Astrocyte of the hippocampus (primary cell): ENCODE data around the gene ENC1.

ENCODE experiments used
- DNase-seq: peaks from one replicate; pipeline ENCODE4 v3.0.0; 2011; ENCODE audit warnings: low read depth, low spot score

Gene ENC1

GRCh38 chr5:74631081-74631953, 9.2 kb downstream of the ENC1 start:
- DNase-seq: peak; percentile 74

- DNase-seq: peak; percentile 91
These were observed 10.0 kb downstream of the ENC1 start for GRCh38 chr5:74630453-74631066.

- DNase-seq: peak; percentile 30
These were observed 11.2 kb downstream of the ENC1 start for GRCh38 chr5:74629326-74629725.

GRCh38 chr5:74628359-74628758, 12.2 kb downstream of the ENC1 start:
- DNase-seq: peak; percentile 42

GRCh38 chr5:74627646-74628279, 12.8 kb downstream of the ENC1 start:
- DNase-seq: peak; percentile 55

GRCh38 chr5:74626386-74627222, 13.9 kb downstream of the ENC1 start:
- peak; percentile 77 for DNase-seq

GRCh38 chr5:74625742-74626241, 14.7 kb downstream of the ENC1 start:
- peak; percentile 96 for DNase-seq

DNA sequence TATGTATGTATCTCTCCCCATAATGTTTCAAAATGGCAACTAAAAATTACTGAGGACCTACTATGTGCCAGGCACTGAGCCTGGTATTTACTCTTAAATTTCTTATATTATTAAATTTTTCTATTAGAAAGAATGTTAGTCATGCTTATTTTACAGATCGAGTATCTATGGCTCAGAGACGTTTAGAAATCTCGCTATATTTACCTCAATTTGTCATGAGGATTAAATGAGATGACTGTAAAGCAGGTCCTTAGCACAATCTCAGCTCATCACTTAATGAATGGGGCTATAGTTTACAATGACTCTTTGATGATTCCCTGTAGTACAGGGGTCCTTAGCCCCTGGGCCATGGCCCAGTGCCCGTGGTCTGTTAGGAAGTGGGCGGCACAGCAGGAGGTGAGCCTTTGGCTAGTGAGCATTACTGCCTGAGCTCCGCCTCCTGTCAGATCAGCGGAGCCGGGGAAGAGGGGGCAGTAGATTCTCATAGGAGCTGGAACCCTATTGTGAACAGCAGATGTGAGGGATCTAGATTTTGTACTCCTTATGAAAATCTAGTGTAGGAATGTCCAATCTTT, 15.5 kb downstream of the ENC1 start:
- DNase-seq: peak; percentile 70

DNA sequence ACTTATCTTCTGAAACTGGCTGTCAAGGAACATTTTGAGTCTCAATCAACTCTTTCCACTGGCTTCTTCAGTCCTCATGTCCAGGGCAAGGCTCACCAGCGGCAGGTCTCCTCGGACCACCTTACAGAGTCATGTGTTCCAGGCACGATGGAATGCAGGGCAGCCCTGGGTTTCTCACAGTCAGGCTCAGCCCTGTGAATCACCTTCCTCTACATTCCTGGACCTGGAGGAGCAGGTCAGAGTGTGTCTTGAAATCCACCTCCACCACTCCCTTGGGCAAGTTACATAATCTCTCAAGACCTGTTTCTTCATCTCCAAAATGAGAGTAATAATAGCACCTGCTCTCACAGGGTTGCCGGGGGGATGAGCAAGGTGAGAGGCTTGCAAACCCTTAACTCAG, 16.0 kb downstream of the ENC1 start:
- DNase-seq: peak; percentile 72

DNA sequence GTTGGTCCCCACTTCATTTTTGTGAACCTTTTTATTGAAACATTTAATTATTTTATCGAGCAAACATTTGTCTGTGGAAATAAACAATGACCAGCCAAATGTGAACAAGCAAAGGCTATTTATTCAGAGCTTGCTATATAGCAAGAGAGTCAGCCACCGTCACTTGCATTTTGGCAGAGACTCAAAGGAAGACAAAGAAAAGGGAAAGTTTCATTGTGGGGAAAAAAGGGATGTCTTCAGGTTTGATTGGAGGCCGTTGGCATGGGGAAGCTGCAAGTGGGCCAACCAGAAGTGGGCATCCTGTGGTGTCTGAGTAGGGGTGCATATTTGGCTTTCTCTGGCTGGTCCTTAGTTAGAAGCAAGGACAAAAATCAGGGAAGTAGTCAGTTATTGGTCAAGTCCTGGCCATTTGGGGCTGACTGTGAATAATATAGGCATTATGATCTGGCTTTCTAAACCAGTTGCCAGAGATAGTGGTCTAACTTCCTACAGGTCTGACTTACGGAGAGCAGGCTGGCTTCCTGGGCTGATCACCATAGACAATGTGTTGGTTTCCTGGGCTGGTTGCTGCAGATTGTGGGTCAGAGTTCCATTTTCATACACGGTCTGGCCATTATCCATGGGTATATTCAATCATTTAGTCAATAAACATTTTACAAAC, 16.6 kb downstream of the ENC1 start:
- peak; percentile 31 for DNase-seq

DNA sequence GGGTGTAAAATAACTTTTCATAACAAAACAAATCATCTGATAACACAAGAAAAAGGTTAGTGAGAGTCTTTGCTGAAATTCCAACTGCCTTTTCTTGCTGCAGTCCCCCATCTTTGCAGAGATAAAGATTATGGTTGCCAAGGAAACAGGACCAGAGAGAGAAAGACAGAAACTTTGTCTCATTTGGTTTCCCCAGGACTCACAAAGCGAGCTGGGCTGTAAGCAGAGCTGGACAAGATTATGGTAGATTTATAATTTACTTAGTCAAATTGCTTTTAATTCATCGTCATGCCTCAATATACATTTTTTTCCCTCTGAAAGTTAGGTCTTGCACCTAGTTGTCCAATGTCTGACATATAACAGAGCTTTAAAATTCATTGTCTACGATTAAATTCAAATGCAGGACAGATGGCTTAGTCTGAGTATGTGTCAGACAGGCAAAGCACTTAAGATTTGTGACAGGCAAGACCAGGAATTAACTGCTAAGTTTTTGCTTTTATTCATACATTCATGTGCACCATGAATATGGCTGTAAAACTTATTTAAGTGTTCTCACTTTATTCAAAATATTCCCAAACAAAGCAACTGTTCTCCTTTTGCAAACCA, 17.4 kb downstream of the ENC1 start:
- peak; percentile 34 for DNase-seq

DNA sequence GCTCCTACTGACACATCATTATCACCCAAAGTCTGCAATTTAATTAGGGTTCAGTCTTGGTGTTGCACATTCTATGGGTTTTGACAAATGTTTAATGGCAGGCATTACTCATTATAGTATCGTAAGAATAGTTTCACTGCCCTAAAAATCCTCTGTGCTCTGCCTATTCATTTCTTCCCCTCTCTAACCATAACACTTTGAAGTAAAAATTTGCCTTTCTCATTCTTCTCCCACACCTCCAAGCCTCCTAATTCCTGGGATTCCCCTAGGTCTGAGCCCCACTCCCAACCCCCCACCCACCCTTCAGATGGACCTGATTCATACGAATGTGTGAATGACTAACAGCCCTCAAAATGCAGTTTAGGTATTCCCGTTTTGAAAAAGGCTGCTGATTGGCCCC, 18.4 kb downstream of the ENC1 start:
- DNase-seq: peak; percentile 71

- DNase-seq: no peak
These were observed 19.0 kb downstream of the ENC1 start for GRCh38 chr5:74621492-74621891.

GRCh38 chr5:74619308-74619707, 21.2 kb downstream of the ENC1 start:
- no peak for DNase-seq

GRCh38 chr5:74618106-74618505, 22.4 kb downstream of the ENC1 start:
- DNase-seq: no peak

- DNase-seq: no peak
These were observed 23.3 kb downstream of the ENC1 start for GRCh38 chr5:74617202-74617601.

- DNase-seq: peak; percentile 16
These were observed 24.0 kb downstream of the ENC1 start for GRCh38 chr5:74616236-74617146.

GRCh38 chr5:74613283-74613682, 27.2 kb downstream of the ENC1 start:
- no peak for DNase-seq

- DNase-seq: no peak
These were observed 28.5 kb downstream of the ENC1 start for GRCh38 chr5:74612045-74612444.
